Measurements from ENCODE around the gene S1PR1. TPM values are rescaled to one million over a fixed set of nuclear protein-coding genes. Genes with fewer than 3 reads are reported as not detected.
A peak's percentile ranks its signal among the peaks of the same experiment; 100 is the strongest.
"Not testable (repeated sequence)": the region's sequence is repeated elsewhere in the genome, so short reads cannot be mapped to it uniquely, and the experiment has no call there.

Gene S1PR1
- total and polyA plus RNA-seq, 2 experiments from 2014 or later: 58.1 to 58.6 TPM

GRCh38 chr1:101215363-101216011 lies 21.3 kb upstream of the S1PR1 start:
- H3K36me3 ChIP-seq: no peaks in the 10 kb centered on the region
- H3K27ac ChIP-seq: no peak overlapping the region
- no peak for DNase-seq (ENCODE audit: low read depth in 1 of 2, low spot score in 1 of 2)
- TF ChIP-seq CTCF (IDR thresholded peaks at IDR 0.05; ENCODE audit: low read depth, low read length): no peak
- H3K9me3 ChIP-seq (ENCODE audit: low read depth): no peaks in the 10 kb centered on the region
- H3K4me1 ChIP-seq (ENCODE audit: low read depth): peaks cover 48% of the 10 kb centered on the region
- H3K27me3 ChIP-seq: no peaks in the 10 kb centered on the region
- no peak overlapping the region for H3K4me3 ChIP-seq

- TF ChIP-seq CTCF (IDR thresholded peaks at IDR 0.05; ENCODE audit: low read depth, low read length): no peak
- DNase-seq (ENCODE audit: low read depth in 1 of 2, low spot score in 1 of 2): no peak
- H3K36me3 ChIP-seq: no peaks in the 10 kb centered on the region
- no peak overlapping the region for H3K4me3 ChIP-seq
- peak overlapping the region; percentile 95 for H3K27ac ChIP-seq
- H3K4me1 ChIP-seq (ENCODE audit: low read depth): peaks cover 48% of the 10 kb centered on the region
- no peaks in the 10 kb centered on the region for H3K9me3 ChIP-seq (ENCODE audit: low read depth)
- H3K27me3 ChIP-seq: no peaks in the 10 kb centered on the region
These were observed 20.2 kb upstream of the S1PR1 start for GRCh38 chr1:101216623-101217022.

GRCh38 chr1:101217148-101217547 lies 19.7 kb upstream of the S1PR1 start:
- H3K27me3 ChIP-seq: no peaks in the 10 kb centered on the region
- no peak for TF ChIP-seq CTCF (IDR thresholded peaks at IDR 0.05; ENCODE audit: low read depth, low read length)

GRCh38 chr1:101218968-101219367 lies 17.9 kb upstream of the S1PR1 start:
- H3K36me3 ChIP-seq; H3K27me3 ChIP-seq; H3K4me3 ChIP-seq; H3K9me3 ChIP-seq (ENCODE audit: low read depth); DNase-seq (ENCODE audit: low read depth in 1 of 2, low spot score in 1 of 2): not testable (repeated sequence)
- Histone ChIP-seq H3K4me1 (ENCODE audit: low read depth) (peaks cover 36% of the 10 kb centered on the region), H3K27ac (peak overlapping the region; percentile 95)

More at GRCh38 chr1:101217148-101217547, 19.7 kb upstream of the S1PR1 start:
- no peak overlapping the region for H3K4me3 ChIP-seq
- no peaks in the 10 kb centered on the region for H3K36me3 ChIP-seq
- H3K4me1 ChIP-seq (ENCODE audit: low read depth): peaks cover 44% of the 10 kb centered on the region
- H3K9me3 ChIP-seq (ENCODE audit: low read depth): no peaks in the 10 kb centered on the region
- H3K27ac ChIP-seq: peak overlapping the region; percentile 95
- DNase-seq (ENCODE audit: low read depth in 1 of 2, low spot score in 1 of 2): peak in 1 of 2 donors; percentile 61

- no peak for DNase-seq (ENCODE audit: low read depth in 1 of 2, low spot score in 1 of 2)
- Histone ChIP-seq H3K27ac (peak overlapping the region; percentile 77), H3K36me3 (no peaks in the 10 kb centered on the region), H3K27me3 (no peaks in the 10 kb centered on the region), H3K9me3 (ENCODE audit: low read depth) (no peaks in the 10 kb centered on the region), H3K4me1 (ENCODE audit: low read depth) (peaks cover 36% of the 10 kb centered on the region), H3K4me3 (no peak overlapping the region)
- no peak for TF ChIP-seq CTCF (IDR thresholded peaks at IDR 0.05; ENCODE audit: low read depth, low read length)
These were observed 16.6 kb upstream of the S1PR1 start for GRCh38 chr1:101219924-101220870.

GRCh38 chr1:101220906-101221305 lies 15.9 kb upstream of the S1PR1 start:
- H3K36me3 ChIP-seq: no peaks in the 10 kb centered on the region
- no peak for DNase-seq (ENCODE audit: low read depth in 1 of 2, low spot score in 1 of 2)
- H3K27ac ChIP-seq: no peak overlapping the region
- no peak overlapping the region for H3K4me3 ChIP-seq
- peaks cover 34% of the 10 kb centered on the region for H3K4me1 ChIP-seq (ENCODE audit: low read depth)
- H3K27me3 ChIP-seq: no peaks in the 10 kb centered on the region
- H3K9me3 ChIP-seq (ENCODE audit: low read depth): no peaks in the 10 kb centered on the region
- no peak for TF ChIP-seq CTCF (IDR thresholded peaks at IDR 0.05; ENCODE audit: low read depth, low read length)

All from cardiac muscle cell (in vitro differentiated cells and primary cell).